GM21786 (cell line): Measurements from ENCODE around the gene RNF144A.

Experiments
- ATAC-seq: cut with Tn5 transposase; IDR thresholded peaks from one replicate; pipeline ENCODE4 v1.9.1; 2021; ENCODE audit not compliant: unreplicated experiment

RNF144A gene

GRCh38 chr2:7020468-7020867, 103.3 kb downstream of the RNF144A start:
- no peak for ATAC-seq

DNA sequence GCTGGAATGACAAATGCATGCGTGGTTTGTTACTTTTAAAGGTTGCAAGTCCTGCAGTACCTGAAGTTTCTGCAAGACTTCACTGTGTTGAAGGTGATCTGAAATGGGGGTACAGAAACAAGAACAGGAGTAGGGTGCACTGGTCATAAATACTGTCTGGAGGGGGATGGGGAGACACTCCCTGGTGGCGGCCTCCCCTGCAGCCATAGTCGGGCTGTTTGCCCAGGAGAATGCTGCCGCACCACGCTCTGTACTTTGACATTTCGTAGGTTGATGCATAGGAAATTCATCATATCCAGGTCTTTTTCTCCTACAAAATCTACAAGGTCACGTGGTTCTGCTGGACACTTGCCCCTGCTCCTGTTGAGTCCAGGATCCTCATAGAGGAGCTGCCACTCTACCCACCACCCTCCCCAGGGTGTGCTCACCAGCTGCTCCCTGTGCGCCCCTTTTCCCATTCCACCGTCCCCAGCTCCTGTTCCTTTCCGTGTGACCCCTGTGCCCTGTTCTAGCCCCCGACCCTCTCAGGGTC, 103.8 kb downstream of the RNF144A start:
- no peak for ATAC-seq

GRCh38 chr2:7022492-7023385, 105.5 kb downstream of the RNF144A start:
- ATAC-seq: no peak

DNA sequence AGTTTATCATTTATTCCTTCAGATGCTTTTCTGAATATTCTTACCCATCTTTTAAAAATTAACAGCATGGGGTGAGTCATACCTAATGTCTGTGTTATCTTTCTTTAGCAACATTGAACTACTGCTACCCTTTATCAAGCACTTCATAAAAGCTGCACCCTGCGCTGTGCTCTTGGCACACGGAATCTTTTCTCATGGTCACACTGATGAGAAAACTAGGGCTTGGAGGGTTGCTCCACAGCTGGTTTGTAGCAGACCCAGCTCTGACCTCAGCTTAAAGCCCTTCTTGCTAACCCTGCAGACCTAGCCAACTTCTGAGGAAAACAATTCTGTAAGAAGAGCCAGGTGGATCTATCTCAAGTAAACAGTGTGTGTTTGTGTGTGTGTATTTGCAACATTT, 106.3 kb downstream of the RNF144A start:
- no peak for ATAC-seq

DNA sequence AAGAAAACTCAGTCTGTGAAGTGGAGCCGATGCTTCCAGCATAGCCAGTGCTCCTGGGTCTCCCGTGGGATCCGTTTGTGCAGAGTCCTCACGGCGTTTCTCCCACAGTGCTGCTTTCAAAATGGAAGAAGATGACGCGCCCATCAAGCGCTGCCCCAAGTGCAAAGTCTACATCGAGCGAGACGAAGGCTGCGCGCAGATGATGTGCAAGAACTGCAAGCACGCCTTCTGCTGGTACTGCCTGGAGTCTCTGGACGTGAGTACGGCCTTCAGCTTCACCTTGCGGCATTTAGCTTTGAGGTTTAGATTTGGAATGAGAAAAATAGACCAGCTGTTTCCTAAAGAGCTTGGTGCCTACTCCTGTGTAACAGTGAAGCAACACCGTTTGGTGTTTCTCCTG, 107.0 kb downstream of the RNF144A start:
- ATAC-seq: no peak

DNA sequence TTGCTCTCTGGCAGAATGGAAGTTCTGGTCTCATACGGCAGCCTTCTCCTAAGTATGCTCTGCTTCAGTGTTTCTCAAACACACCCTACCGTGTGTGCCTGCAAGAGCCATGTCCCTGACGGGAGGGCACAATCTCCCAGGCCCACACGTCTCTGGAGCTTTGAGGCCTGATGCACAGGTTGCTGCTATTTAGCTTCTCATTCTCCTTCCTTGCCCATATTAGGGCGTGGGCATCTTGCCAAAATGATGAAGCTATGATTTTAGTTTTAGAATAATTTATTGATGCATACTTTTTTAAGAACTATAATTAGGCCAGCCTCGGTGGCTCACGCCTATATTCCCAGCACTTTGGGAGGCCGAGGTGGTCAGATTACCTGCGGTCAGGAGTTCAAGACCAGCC, 107.9 kb downstream of the RNF144A start:
- ATAC-seq: no peak

DNA sequence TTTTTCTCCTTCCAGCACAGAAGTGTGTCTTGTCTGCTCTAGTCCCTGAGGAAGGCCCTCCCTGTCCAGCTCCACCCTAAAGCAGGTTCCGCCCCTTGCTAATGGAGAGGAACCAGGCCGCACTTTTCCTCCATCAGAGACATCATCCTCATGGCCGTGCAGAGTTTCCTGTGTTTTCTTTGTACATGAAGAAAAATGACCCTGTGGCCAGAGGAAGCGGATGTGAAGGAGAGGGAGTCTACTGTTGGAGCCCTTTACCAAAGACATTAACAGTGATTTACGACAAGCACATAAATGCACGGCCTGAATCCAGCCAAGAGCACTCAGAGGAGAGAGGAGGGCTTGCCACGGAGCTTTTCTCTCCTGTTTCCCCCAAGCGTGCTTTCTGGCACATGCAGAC, 109.5 kb downstream of the RNF144A start:
- no peak for ATAC-seq

DNA sequence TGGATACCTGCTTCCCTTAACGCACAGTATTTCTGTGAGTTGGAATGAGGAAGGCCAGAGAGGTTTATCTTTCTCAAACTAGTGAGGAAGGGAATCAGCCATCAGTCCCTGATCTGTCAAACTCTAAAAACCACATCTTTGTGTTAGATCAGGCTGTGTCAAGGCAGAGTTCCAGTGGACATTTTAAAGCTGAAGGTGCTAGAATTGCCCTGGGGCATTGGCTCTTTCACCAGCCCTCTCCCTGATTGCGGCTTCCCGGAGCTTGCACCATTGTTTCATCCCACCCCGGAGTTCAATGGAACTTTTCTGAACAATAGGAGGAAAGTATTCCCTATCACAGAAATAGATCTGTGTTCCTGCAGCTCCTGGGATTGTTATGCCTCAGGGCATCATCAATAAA, 110.2 kb downstream of the RNF144A start:
- no peak for ATAC-seq

DNA sequence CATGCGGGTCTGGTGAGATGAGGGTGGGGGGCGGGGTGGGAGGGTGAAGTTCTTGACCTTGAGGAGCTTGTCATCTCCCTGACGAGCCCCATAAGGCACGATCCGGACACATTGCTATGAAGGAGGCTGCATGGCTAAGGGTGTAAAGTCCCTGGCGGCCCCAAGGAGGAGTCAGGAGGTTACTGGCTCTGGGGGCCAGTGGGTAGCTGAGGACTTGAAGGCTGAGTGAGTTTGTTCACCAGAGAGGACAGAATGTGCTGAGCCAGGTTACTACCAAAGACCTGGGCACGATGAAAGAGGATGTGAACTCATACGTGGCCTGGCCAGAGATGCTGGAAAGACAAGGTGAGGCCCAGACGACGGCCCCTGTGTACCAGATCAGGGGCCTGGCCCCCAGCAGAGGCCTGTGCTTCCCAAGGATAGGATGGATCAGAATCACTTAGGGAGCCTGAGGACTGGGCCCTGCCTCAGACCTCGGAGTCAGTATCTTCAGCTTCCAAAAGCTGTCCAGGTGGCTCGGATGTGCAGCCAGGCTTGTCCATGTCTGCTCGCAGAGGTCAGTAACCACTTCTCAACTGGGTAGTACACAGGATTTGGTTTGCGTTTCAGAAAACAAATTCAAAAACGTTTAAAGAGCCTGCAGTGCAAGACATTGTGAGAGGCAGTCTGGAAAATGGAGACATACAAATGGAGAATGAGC, 110.9 kb downstream of the RNF144A start:
- no peak for ATAC-seq

GRCh38 chr2:7028846-7029245, 111.6 kb downstream of the RNF144A start:
- no peak for ATAC-seq

DNA sequence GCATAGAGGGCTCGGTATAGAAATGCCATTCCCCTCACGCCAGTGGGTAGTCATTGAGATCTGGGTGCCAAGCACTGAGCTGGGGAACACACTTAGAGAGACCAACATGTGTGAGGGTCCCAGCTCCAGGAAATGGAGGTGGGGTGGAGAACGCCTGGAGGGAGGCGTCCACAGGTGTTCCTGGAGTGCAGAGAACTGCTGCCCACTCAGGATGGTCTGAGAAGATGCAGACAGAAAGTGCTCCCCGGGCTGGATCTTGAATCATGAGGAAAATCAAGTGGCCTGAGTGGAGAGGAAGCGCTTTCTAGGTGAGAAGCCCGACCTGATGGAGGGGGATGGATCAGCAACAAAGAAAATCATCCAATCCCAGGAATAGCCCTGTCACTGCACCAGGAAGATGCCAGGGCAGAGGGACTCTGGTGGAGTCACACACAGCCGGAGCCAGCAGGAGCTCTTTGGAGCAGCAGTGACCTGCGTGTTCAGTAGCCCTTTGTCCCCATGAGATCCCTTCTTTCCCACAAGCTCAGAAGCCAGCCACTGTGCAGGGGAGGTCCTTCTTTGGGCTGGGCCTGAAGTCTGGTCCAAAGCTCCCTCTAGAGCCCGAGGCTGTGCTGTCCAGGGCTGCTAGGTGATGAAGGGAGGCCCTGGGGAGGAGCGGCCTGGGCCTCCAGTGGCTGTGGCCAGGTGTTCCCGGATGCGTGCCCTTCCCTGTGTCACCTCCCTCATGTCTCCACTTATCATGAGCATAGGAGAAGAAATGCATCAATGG, 112.3 kb downstream of the RNF144A start:
- no peak for ATAC-seq

GRCh38 chr2:7030810-7031209, 113.6 kb downstream of the RNF144A start:
- no peak for ATAC-seq

- ATAC-seq: no peak
Measured at GRCh38 chr2:7031547-7032245, 114.5 kb downstream of the RNF144A start.

GRCh38 chr2:7032371-7032770, 115.2 kb downstream of the RNF144A start:
- ATAC-seq: no peak

- no peak for ATAC-seq
Measured at GRCh38 chr2:7033136-7033960, 116.1 kb downstream of the RNF144A start.

DNA sequence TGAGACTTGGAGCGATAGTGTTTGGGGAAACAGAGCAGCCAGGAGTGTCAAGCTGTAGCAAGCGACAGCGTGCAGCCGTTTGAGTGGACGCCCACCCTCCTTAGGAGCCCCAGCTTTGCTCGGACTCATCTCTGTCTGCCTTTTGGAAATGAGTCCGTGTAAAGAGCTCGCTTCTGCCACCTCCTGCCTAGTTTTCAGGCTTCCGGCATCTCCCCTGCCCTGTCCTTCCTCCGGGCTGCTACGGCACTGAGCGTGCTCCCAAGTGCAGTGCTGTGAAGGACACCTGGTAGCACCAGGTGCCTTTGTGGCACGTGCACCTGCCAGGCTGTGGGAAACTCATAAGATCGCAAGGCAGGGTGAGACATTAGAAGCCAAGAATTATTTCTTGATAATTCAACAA, 117.1 kb downstream of the RNF144A start:
- no peak for ATAC-seq

GRCh38 chr2:7035884-7036283, 118.7 kb downstream of the RNF144A start:
- no peak for ATAC-seq

DNA sequence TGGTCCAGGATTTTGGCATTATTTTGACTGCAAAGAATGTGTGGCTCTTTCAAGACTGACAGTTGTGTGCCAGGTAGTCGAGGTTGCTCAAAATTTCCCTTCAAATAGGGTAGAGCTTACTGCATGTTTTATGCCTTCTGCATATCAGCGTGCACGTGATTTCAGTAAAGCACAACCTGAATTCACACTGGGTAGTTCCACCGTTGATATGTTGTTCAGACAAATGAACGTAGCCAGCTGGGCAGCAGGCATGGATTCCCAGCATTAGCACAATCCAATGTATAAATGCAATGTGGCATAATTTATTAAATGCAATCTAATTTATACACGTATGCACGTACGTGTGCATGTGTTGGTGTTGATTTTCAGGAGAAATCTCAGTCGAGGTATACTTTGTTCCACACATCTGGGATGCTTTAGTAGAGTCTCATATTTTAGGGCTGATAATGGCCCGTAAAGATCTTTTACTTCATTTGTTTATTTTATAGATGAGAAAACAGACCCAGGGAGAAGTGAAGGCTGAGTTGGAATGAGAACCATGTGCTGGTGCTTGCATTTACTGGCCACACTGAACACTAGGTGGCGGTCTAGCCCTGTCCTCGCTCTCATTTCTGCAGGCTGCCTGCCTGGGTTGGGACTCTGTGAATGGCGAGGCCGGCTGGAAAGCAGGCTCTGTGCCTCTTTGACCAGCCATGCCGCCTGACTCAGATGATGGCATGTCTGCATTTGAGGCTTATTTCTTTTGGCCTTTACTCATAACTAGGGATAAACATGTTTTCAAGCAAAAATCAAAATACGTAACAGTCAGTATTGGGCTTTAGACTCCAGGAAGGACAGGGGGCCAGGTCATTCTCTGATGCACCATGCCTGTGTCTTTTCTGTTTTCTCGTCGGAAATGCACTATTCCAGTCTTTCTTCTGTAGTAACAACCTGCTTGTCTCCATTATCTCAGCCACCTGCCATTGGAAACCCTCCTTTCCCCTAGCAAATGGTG, 120.4 kb downstream of the RNF144A start:
- peak; percentile 72 for ATAC-seq

- ATAC-seq: no peak
Measured at GRCh38 chr2:7040547-7040946, 123.3 kb downstream of the RNF144A start.
